ENCODE results near the gene IVD. TPM values are rescaled to one million over a fixed set of nuclear protein-coding genes. Genes with fewer than 3 reads are reported as not detected.

Gene IVD
- total RNA-seq, 1 experiment from 2014 or later, result 74.5 TPM

GRCh38 chr15:40410476-40410875 is 4.9 kb downstream of the IVD start:
- Mint-ChIP-seq H3K4me3 (ENCODE audit: unreplicated experiment) (no peak overlapping the region), H3K9me3 (ENCODE audit: unreplicated experiment) (no peaks in the 10 kb centered on the region), H3K36me3 (ENCODE audit: insufficient read depth, unreplicated experiment) (peaks cover 47% of the 10 kb centered on the region), H3K27me3 (ENCODE audit: insufficient read depth, unreplicated experiment) (no peaks in the 10 kb centered on the region), H3K4me1 (ENCODE audit: low read depth, unreplicated experiment) (no peaks in the 10 kb centered on the region), H3K27ac (ENCODE audit: unreplicated experiment) (no peak overlapping the region)
- TF ChIP-seq CTCF (IDR thresholded peaks at IDR 0.05; ENCODE audit: insufficient read depth in 1 of 2, low read depth in 1 of 2, low read length in 1 of 2, severe bottlenecking in 1 of 2, unreplicated experiment in 1 of 2), result no peak
- ChIA-PET POLR2A (no interaction called here), CTCF (interaction anchor here (1.6 kb wide), 1 partner anchor 87 kb away, joined by 5 read pairs; the partner anchor contains the start of gene INAFM2)
- Histone ChIP-seq H3K36me3 (ENCODE audit: control insufficient read depth, insufficient read depth, low read length) (peaks cover 2% of the 10 kb centered on the region), H3K27me3 (replicated peaks; ENCODE audit: control insufficient read depth, insufficient read depth, low read length) (no peaks in the 10 kb centered on the region), H3K4me1 (0 out of 2 replicates have a peak, but pooled peaks cover 5% of the 10 kb centered on the region), H3K4me3 (ENCODE audit: low read depth, low read length) (no peak overlapping the region), H3K9me3 (no peaks in the 10 kb centered on the region)
- intact Hi-C loops (cut with micrococcal nuclease; ENCODE audit: unreplicated experiment), result no loop called here
- no TSS peak for BruUV-seq (replicated peaks)
- no peak for DNase-seq

GRCh38 chr15:40412095-40412759 is 6.6 kb downstream of the IVD start:
- Mint-ChIP-seq H3K36me3 (ENCODE audit: insufficient read depth, unreplicated experiment) (peaks cover 37% of the 10 kb centered on the region), H3K27me3 (ENCODE audit: insufficient read depth, unreplicated experiment) (no peaks in the 10 kb centered on the region), H3K9me3 (ENCODE audit: unreplicated experiment) (no peaks in the 10 kb centered on the region), H3K4me3 (ENCODE audit: unreplicated experiment) (no peak overlapping the region), H3K4me1 (ENCODE audit: low read depth, unreplicated experiment) (no peaks in the 10 kb centered on the region), H3K27ac (ENCODE audit: unreplicated experiment) (no peak overlapping the region)
- Histone ChIP-seq H3K4me1 (no peaks in the 10 kb centered on the region), H3K4me3 (ENCODE audit: low read depth, low read length) (no peak overlapping the region), H3K9me3 (no peaks in the 10 kb centered on the region), H3K27me3 (replicated peaks; ENCODE audit: control insufficient read depth, insufficient read depth, low read length) (no peaks in the 10 kb centered on the region), H3K36me3 (ENCODE audit: control insufficient read depth, insufficient read depth, low read length) (peaks cover 2% of the 10 kb centered on the region)
- TF ChIP-seq CTCF (IDR thresholded peaks at IDR 0.05; ENCODE audit: insufficient read depth in 1 of 2, low read depth in 1 of 2, low read length in 1 of 2, severe bottlenecking in 1 of 2, unreplicated experiment in 1 of 2), result no peak
- no peak for DNase-seq
- intact Hi-C loops (cut with micrococcal nuclease; ENCODE audit: unreplicated experiment), result no loop called here
- BruUV-seq (replicated peaks), result no TSS peak
- CTCF ChIA-PET, result no interaction called here
- POLR2A ChIA-PET, result no interaction called here

GRCh38 chr15:40413036-40413435 is 7.4 kb downstream of the IVD start:
- Mint-ChIP-seq H3K27ac (ENCODE audit: unreplicated experiment) (no peak overlapping the region), H3K4me1 (ENCODE audit: low read depth, unreplicated experiment) (no peaks in the 10 kb centered on the region), H3K4me3 (ENCODE audit: unreplicated experiment) (no peak overlapping the region), H3K27me3 (ENCODE audit: insufficient read depth, unreplicated experiment) (no peaks in the 10 kb centered on the region), H3K9me3 (ENCODE audit: unreplicated experiment) (no peaks in the 10 kb centered on the region), H3K36me3 (ENCODE audit: insufficient read depth, unreplicated experiment) (peaks cover 37% of the 10 kb centered on the region)
- H3K27me3 ChIP-seq (replicated peaks; ENCODE audit: control insufficient read depth, insufficient read depth, low read length), result no peaks in the 10 kb centered on the region
- peaks cover 2% of the 10 kb centered on the region for H3K36me3 ChIP-seq (ENCODE audit: control insufficient read depth, insufficient read depth, low read length)
- no peak for DNase-seq
- no TSS peak for BruUV-seq (replicated peaks)
- intact Hi-C loops (cut with micrococcal nuclease; ENCODE audit: unreplicated experiment), result no loop called here
- no peaks in the 10 kb centered on the region for H3K4me1 ChIP-seq
- ChIA-PET POLR2A (no interaction called here), CTCF (no interaction called here)
- no peak overlapping the region for H3K4me3 ChIP-seq (ENCODE audit: low read depth, low read length)
- TF ChIP-seq CTCF (IDR thresholded peaks at IDR 0.05; ENCODE audit: insufficient read depth in 1 of 2, low read depth in 1 of 2, low read length in 1 of 2, severe bottlenecking in 1 of 2, unreplicated experiment in 1 of 2), result no peak
- no peaks in the 10 kb centered on the region for H3K9me3 ChIP-seq
